Cardiac fibroblast (primary cell): ENCODE measurements around the gene FATE1.
A peak's percentile ranks its signal among the peaks of the same experiment; 100 is the strongest.

Source experiments
- DNase-seq, 2 donors: peaks; one replicate each; pipeline versions ENCODE4 v3.0.0 to v3.0.0-alpha.2; 2010; ENCODE audit warnings: low read depth in 2 of 2
- H3K4me3 ChIP-seq, 2 donors: replicated peaks in 1 of 2; 1 replicate in 1 of 2; 2 replicates in 1 of 2; pipeline ENCODE4 v1.5.1; 2011; ENCODE audit warnings: low read depth in 2 of 2, low read length in 2 of 2, mild to moderate bottlenecking in 2 of 2, moderate library complexity in 1 of 2
- TF ChIP-seq, protein P1 (sequence below): IDR thresholded peaks from one replicate; pipeline ENCODE4 v1.5.1; 2011; ENCODE audit warnings: low read depth, mild to moderate bottlenecking, low read length, inconsistent platforms

FATE1 gene, protein sequence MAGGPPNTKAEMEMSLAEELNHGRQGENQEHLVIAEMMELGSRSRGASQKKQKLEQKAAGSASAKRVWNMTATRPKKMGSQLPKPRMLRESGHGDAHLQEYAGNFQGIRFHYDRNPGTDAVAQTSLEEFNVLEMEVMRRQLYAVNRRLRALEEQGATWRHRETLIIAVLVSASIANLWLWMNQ

DNA sequence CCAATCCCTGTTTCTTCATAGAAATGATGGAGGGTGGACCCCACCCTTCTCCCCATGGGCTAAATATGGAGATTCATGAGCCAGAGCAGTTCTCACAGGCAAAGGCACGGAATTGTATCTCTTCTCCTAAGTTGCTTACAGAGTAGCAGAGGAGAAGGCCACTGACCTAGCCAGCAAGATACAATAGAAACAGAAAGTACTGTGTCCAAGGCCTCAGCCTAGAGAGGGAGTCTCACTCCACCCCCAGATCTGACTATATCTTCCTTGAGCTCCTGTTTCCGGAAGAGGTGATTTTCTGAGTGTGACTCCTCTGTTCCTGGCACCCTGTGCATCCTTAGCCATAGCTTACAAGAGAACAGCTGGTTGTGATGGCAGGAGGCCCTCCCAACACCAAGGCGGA lies at the start of gene FATE1:
TSS of gene FATE1 (plus strand) at position 284 of the 400 bp plus-strand sequence. CDS start at position 369, 85 bp downstream.
- no peak for DNase-seq
- H3K4me3 ChIP-seq: no peak within 1 kb of the TSS
- TF ChIP-seq, protein P1, sequence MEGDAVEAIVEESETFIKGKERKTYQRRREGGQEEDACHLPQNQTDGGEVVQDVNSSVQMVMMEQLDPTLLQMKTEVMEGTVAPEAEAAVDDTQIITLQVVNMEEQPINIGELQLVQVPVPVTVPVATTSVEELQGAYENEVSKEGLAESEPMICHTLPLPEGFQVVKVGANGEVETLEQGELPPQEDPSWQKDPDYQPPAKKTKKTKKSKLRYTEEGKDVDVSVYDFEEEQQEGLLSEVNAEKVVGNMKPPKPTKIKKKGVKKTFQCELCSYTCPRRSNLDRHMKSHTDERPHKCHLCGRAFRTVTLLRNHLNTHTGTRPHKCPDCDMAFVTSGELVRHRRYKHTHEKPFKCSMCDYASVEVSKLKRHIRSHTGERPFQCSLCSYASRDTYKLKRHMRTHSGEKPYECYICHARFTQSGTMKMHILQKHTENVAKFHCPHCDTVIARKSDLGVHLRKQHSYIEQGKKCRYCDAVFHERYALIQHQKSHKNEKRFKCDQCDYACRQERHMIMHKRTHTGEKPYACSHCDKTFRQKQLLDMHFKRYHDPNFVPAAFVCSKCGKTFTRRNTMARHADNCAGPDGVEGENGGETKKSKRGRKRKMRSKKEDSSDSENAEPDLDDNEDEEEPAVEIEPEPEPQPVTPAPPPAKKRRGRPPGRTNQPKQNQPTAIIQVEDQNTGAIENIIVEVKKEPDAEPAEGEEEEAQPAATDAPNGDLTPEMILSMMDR: no peak

DNA sequence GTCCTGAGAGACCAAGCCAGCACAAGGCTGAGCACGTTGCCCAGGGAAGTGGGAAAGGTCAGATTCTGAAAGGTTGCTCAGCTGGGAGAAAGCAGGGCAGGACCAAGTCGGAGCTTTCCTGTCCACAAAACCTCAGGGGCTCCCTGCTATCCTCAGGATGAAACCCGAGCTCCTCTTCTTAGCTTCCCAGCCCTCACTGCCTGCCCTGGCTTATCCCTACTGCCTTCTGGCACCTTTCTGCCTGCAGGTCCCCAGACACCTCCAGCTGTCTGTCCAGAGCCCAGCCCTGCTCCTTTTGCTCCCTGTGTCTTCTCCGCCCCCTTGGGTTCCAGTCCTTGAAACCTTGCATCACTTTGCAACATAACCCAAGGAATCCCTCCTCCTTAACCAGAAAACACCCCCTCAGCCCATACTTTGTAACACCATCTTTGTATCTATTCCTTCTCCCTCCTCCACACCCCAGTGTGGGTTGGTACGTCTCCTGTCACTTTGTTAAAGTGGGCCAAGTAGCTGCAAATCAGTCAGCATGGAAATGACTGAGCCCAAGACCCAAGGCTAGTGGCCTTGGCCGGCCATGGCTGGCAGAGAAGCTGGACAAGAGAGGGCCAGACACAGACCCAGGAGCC lies 40.6 kb upstream of the FATE1 start:
- H3K4me3 ChIP-seq: no peak overlapping the region
- DNase-seq: no peak
- TF ChIP-seq, protein P1: no peak

DNA sequence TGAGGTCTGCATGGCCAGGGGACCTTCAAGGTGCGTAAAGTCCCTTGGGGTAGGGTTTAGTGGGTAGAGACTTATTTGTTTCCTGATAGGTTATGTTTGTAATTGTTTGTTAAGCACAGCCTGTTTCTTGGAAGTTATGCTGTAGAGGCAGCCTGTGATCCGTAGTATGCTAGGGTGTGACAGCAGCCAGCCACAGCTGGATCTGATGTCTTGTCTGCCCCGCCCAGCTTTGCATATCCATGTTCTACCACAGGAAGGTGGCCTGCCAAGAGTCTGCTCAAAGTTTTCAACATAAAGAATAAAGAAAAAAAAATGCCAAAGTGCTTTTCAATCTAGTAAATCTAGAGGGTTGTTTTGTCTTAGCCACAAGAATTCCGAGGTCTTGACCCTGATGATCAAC lies 39.6 kb upstream of the FATE1 start:
- TF ChIP-seq, protein P1: no peak
- no peak overlapping the region for H3K4me3 ChIP-seq
- DNase-seq: no peak

DNA sequence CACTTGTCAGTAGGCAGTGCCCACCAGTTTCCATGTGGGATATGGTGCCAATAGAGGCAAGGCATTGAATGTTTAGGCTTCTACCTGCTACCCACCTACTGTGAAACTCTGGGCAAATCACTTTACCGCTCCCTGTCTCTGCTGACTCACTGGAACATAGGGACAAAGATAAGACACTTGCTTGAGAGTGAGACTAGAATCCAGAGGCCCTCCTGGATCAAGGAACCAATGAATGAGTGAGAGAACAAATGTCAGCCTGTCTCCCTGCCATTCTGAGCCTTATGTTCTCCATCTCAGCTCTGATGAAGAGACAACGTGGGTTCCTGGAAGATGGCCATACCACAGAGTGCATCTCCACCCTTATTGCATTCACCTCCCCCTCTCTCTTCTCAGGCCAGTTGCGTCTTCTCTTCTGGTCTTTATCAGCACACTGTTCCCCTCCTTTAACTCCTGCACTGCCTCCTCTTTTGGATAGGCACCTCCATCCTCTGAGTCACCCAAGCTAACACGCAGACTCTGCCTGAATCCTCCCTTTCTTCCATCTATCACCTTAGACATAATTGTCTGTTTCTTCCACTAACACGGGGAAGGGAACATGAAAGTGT lies 35.9 kb upstream of the FATE1 start:
- TF ChIP-seq, protein P1: no peak

DNA sequence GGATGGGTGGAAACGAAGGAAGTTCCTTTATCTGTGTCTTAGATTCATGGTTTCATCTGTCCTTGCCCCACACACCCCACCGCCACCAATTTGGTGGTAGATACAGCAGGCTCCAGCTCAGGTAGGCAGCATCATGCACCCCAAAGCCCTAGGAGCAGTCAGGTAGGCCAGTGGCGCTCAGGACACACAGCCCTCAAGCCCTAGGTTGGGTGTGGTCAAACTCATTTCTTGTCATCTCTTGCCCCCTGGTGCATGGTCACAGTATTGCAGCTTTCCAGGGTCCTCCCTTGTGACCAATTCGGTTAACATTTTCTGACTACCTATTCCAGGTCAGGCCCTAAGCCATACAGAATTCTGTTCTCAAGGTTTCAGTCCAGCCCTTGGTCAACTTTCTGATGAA lies 35.0 kb upstream of the FATE1 start:
- peak; percentile 7 to 10 for DNase-seq
- no peak overlapping the region for H3K4me3 ChIP-seq
- TF ChIP-seq, protein P1: peak; percentile 39

More for the DNA sequence above, 35.9 kb upstream of the FATE1 start:
- DNase-seq: no peak
- H3K4me3 ChIP-seq: no peak overlapping the region

DNA sequence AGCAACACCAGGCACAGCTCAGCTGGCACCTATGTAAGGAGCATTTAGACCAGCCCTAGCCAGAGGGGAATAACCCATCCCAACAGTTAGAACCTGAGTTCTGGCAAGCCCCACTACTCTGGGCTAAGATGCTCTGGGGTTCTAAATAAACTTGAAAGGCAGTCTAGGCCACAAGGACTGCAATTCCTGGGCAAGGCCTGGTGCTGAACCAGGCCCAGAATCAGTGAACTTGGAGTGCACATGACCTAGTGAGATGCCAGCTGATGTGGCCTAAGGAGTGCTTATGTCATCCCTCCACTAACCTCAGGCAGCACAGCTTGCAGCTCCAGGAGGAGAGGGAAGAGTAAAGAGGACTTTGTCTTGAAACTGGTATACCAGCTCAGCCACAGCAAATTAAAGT lies 28.2 kb upstream of the FATE1 start:
- no peak for DNase-seq
- H3K4me3 ChIP-seq: no peak overlapping the region
- TF ChIP-seq, protein P1: no peak
